C4-2B (cell line): Measurements from ENCODE around the gene DDX42.

Experiments
- CTCF ChIP-seq: fragments of 450-650 bp; conservative IDR thresholded peaks from 2 replicates; pipeline ENCODE4 v1.5.1; 2017; ENCODE audit warnings: mild to moderate bottlenecking
- ZFX ChIP-seq: fragments of 450-650 bp; IDR thresholded peaks from 2 replicates; pipeline ENCODE4 v1.6.1; 2017

DNA sequence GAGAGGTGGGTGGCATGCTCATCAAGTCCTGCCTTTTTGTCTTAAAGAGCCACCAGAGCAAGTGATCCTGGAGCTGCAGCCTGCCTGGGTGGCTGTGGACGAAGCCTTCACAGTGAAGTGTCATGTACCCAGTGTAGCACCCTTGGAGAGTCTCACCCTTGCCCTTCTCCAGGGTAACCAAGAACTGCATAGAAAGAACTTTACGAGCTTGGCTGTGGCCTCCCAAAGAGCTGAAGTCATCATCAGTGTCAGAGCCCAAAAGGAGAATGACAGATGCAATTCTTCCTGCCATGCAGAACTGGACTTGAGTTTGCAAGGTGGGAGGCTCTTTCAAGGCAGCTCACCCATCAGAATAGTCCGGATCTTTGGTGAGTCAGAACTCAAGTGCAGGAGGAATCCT, 85.3 kb downstream of the DDX42 start:
- TF ChIP-seq CTCF = no peak
- no peak for TF ChIP-seq ZFX
